Measurements from ENCODE around the gene RFX2.

GRCh38 chr19:6065685-6066374 lies 44.5 kb downstream of the RFX2 start:
- TF ChIP-seq LEF1 (IDR thresholded peaks at IDR 0.05; ENCODE audit: borderline replicate concordance) (no peak), SP1 (IDR thresholded peaks at IDR 0.05) (no peak), FOXM1 (IDR thresholded peaks at IDR 0.05; ENCODE audit: borderline replicate concordance) (no peak), L3MBTL2 (conservative IDR thresholded peaks at IDR 0.05) (no peak), BHLHE40 (IDR thresholded peaks at IDR 0.05; ENCODE audit: borderline replicate concordance) (no peak), FOXK2 (IDR thresholded peaks at IDR 0.05) (no peak), HDGF (IDR thresholded peaks at IDR 0.05; ENCODE audit: borderline replicate concordance) (no peak), ARNT (IDR thresholded peaks at IDR 0.05) (no peak), FOXA1 (IDR thresholded peaks at IDR 0.05) (no peak)
- TF ChIP-seq, protein P1, sequence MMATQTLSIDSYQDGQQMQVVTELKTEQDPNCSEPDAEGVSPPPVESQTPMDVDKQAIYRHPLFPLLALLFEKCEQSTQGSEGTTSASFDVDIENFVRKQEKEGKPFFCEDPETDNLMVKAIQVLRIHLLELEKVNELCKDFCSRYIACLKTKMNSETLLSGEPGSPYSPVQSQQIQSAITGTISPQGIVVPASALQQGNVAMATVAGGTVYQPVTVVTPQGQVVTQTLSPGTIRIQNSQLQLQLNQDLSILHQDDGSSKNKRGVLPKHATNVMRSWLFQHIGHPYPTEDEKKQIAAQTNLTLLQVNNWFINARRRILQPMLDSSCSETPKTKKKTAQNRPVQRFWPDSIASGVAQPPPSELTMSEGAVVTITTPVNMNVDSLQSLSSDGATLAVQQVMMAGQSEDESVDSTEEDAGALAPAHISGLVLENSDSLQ (IDR thresholded peaks at IDR 0.05) = no peak
